Neutrophil (primary cell): ENCODE measurements around the gene ZNF451.
"Not testable (repeated sequence)": the region's sequence is repeated elsewhere in the genome, so short reads cannot be mapped to it uniquely, and the experiment has no call there.

Experiments
- H3K27ac ChIP-seq: fragments of 200-600 bp; sonication (generic); 2 replicates; pipeline ENCODE4 v1.5.1; 2016; ENCODE audit warnings: mild to moderate bottlenecking, moderate library complexity
- H3K27me3 ChIP-seq: fragments of 200-600 bp; sonication (generic); 2 replicates; pipeline ENCODE4 v1.6.0; 2016; ENCODE audit warnings: mild to moderate bottlenecking
- H3K36me3 ChIP-seq: fragments of 200-600 bp; sonication (generic); 2 replicates; pipeline ENCODE4 v1.5.1; 2017
- H3K4me1 ChIP-seq, 2 experiments: fragments of 200-600 bp in 1 of 2; sonication (generic) in 1 of 2; 1 replicate in 1 of 2; 2 replicates in 1 of 2; pipeline versions ENCODE4 v1.5.1 to v1.6.1; 2013 to 2016; ENCODE audit warnings: low read depth in 1 of 2, low read length in 1 of 2, mild to moderate bottlenecking in 1 of 2, moderate library complexity in 1 of 2; ENCODE audit not compliant: control insufficient read depth in 1 of 2, insufficient read depth in 1 of 2
- H3K4me3 ChIP-seq, 2 experiments: fragments of 200-600 bp in 1 of 2; sonication (generic) in 1 of 2; 1 replicate in 1 of 2; 2 replicates in 1 of 2; pipeline ENCODE4 v1.5.1; 2013 to 2016; ENCODE audit warnings: low read depth in 1 of 2, low read length in 1 of 2, mild to moderate bottlenecking in 1 of 2, moderate library complexity in 1 of 2
- H3K9me3 ChIP-seq: fragments of 200-600 bp; sonication (generic); 2 replicates; pipeline ENCODE4 v1.5.1; 2016
- TF ChIP-seq, protein P1 (sequence below): fragments of 200-600 bp; sonication (generic); IDR thresholded peaks from 2 replicates; pipeline ENCODE4 v1.5.1; 2016; ENCODE audit warnings: antibody characterized with exemption

ZNF451 gene

DNA sequence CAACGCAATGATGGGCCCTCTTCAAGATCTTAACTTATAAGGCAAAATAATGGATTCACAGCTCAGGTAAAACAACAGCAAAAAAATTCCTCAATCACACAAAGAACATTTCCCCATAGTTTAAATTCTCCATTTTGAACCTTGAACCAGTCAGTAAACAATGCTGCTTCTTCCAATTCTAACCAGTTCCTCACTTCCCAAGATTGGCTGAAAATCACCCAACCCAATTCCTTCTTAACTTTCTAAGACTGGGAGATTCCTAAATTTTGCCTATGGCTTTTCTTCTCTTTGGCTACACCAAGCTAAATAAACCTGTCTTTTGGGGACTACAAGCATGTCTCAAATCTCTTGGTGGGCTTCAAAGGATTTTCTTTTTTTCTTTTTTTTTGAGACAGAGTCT, 3.1 kb upstream of the ZNF451 start:
- no peaks in the 10 kb centered on the region for H3K9me3 ChIP-seq

DNA sequence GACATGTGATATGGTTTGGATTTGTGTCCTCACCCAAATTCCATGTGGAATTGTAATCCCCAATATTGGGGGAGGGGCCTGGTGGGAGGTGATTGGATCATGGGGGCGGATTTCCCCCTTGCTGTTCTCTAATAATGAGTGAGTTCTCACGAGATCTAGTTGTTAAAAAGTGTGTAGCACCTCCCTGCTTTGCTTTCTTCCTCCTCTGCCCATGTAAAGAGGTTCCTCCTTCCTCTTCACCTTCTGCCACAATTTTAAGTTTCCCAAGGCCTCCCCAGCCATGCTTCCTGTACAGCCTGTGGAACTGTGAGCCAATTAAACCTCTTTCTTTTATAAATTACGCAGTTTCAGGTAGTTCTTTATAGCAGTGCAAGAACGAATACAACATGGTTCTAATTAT, 2.1 kb upstream of the ZNF451 start:
- TF ChIP-seq, protein P1, sequence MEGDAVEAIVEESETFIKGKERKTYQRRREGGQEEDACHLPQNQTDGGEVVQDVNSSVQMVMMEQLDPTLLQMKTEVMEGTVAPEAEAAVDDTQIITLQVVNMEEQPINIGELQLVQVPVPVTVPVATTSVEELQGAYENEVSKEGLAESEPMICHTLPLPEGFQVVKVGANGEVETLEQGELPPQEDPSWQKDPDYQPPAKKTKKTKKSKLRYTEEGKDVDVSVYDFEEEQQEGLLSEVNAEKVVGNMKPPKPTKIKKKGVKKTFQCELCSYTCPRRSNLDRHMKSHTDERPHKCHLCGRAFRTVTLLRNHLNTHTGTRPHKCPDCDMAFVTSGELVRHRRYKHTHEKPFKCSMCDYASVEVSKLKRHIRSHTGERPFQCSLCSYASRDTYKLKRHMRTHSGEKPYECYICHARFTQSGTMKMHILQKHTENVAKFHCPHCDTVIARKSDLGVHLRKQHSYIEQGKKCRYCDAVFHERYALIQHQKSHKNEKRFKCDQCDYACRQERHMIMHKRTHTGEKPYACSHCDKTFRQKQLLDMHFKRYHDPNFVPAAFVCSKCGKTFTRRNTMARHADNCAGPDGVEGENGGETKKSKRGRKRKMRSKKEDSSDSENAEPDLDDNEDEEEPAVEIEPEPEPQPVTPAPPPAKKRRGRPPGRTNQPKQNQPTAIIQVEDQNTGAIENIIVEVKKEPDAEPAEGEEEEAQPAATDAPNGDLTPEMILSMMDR, result no peak
- no peaks in the 10 kb centered on the region for H3K9me3 ChIP-seq
- H3K4me3 ChIP-seq, result no peak overlapping the region
- no peaks in the 10 kb centered on the region for H3K27me3 ChIP-seq
- peaks cover 16 to 27% of the 10 kb centered on the region in 2 experiments for H3K4me1 ChIP-seq
- peak overlapping the region; percentile 30 for H3K27ac ChIP-seq
- no peaks in the 10 kb centered on the region for H3K36me3 ChIP-seq

More for the DNA sequence above, 3.1 kb upstream of the ZNF451 start:
- Histone ChIP-seq H3K27ac (no peak overlapping the region), H3K27me3 (no peaks in the 10 kb centered on the region), H3K4me1 (peaks cover 12 to 25% of the 10 kb centered on the region in 2 experiments), H3K4me3 (no peak overlapping the region), H3K36me3 (no peaks in the 10 kb centered on the region)
- TF ChIP-seq, protein P1, result no peak

DNA sequence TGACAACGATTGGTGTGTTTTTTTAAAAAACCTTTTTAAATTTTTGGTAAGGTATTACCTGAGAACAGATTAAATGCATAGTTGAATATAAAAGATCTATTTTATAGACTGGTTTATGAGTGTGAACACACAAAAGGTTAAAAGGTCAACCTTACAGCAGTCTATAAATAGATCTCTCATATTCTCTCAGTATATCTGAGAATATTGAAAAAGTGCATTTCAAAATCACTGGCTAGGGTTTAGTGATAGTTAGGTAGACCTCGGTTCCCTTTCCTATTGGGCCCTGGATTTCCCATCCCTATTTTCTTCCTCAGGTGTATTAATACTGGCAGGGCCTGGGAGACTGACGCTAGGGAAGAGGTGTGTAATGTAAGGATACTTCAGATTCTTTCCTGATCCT, 723 bp upstream of the ZNF451 start:
- H3K4me3 ChIP-seq, result peak overlapping the region; percentile 67 to 71
- TF ChIP-seq, protein P1, result no peak
- no peaks in the 10 kb centered on the region for H3K36me3 ChIP-seq
- peaks cover 16 to 27% of the 10 kb centered on the region in 2 experiments for H3K4me1 ChIP-seq
- no peaks in the 10 kb centered on the region for H3K9me3 ChIP-seq
- H3K27ac ChIP-seq, result peak overlapping the region; percentile 77
- no peaks in the 10 kb centered on the region for H3K27me3 ChIP-seq

DNA sequence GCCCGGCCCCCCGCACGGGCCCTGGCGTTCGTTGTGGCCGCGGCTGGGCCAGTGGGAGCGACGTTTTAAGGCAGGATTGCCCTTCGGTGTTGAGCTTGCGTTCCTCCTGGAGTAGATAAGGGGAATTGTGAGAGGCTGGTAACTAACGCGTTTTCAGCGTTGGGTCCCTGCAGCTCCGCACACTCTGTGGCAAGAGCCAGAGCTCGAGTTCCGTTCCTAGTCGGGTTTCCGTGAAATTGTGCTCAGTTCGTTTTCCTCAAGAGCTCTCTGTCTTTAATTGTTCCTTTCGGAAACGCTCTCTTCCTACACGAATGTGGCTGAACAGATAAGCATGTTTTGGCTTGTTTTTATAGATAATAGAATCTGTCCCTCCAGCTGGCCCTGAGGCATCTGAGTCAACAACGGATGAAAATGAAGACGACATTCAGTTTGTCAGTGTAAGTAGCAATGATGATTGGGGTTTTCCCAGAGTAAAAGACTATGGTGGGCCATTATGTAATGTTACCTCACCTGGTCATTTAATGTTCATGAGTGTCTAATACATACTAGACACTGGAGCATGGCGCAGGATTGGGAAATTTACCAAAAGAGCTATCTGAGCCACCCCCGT, 575 bp downstream of the ZNF451 start:
- not testable (repeated sequence) for H3K27me3 ChIP-seq, H3K9me3 ChIP-seq, H3K27ac ChIP-seq, H3K36me3 ChIP-seq
- peaks cover 16 to 27% of the 10 kb centered on the region in 2 experiments for H3K4me1 ChIP-seq
- peak overlapping the region; percentile 67 to 71 for H3K4me3 ChIP-seq

DNA sequence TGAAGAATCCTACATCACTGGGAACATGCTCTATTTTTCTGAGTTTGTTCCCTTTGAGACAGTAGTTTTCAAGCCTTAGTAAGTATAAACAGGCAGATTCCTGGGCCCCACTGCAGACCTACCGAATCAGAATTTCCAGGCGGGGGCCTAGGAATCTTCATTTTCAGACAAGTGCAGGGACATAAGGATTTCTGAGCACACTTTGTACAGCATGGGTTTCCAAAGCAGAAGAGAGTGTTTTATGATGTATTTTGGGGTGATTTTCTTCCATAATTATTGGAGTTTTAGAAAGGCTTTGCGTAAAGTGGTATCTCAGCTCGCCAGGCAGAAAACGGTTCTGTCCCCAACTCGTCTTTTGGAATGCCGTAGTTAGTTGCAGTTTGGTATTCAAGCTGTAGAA, 1.4 kb downstream of the ZNF451 start:
- H3K36me3 ChIP-seq, H3K4me3 ChIP-seq, H3K27me3 ChIP-seq, H3K9me3 ChIP-seq: not testable (repeated sequence)
- peak overlapping the region; percentile 18 for H3K27ac ChIP-seq
- H3K4me1 ChIP-seq, result peaks cover 16 to 27% of the 10 kb centered on the region in 2 experiments

DNA sequence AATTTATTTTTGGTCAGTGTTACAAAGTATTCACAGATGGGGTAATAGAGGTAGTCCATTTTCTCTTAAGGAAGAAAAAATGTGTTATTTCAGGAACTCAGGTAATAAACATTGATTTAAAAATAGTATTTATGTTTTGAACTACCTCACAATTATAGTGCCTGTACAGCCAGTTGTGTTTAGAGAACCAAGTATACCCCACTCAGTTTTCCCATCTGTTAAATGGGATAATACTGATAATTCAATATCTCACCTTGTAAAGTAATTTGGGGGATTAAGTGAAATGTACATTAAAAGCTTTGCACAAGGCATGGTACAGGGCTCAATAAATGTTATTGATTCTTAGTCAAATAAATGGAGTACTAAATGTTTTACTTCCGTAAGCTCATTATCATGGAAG, 4.7 kb downstream of the ZNF451 start:
- peaks cover 9% of the 10 kb centered on the region for H3K36me3 ChIP-seq
- H3K27me3 ChIP-seq, result no peaks in the 10 kb centered on the region
- TF ChIP-seq, protein P1, result no peak
- no peak overlapping the region for H3K4me3 ChIP-seq
- H3K27ac ChIP-seq, result no peak overlapping the region
- peaks cover 8 to 9% of the 10 kb centered on the region in 2 experiments for H3K4me1 ChIP-seq
- no peaks in the 10 kb centered on the region for H3K9me3 ChIP-seq

DNA sequence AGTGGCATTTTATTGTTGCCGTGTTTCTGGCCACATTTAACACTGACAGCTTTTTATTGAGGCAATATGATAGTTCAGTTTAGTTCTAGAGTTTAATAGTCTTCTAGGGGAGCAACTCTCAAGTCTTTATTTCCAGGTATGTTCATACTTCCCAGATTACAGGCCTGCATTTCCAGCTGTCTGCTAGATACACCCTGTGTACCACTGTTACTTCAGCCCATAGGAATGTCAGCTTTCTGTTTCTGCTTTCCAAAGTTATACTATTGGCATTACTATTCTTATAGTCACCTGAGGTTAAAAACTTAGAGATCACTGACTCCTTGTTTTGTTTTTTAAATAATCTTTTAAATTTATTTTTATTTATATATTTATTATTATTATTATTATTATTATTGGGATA, 7.6 kb downstream of the ZNF451 start:
- no peak overlapping the region for H3K4me3 ChIP-seq
- peaks cover 37% of the 10 kb centered on the region for H3K36me3 ChIP-seq

More for the DNA sequence above, 7.6 kb downstream of the ZNF451 start:
- TF ChIP-seq, protein P1, result no peak
- Histone ChIP-seq H3K27me3 (no peaks in the 10 kb centered on the region), H3K9me3 (no peaks in the 10 kb centered on the region), H3K27ac (no peak overlapping the region), H3K4me1 (no peaks in the 10 kb centered on the region)
